PC-3 (cell line): ENCODE results near the gene DLG1. TPM values are rescaled to one million over a fixed set of nuclear protein-coding genes. Genes with fewer than 3 reads are reported as not detected.

ENCODE experiments used
- ATAC-seq: fragments of 200-7000 bp; cut with Tn5 transposase; 2 replicates; pipeline ENCODE4 v1.9.1; 2020; ENCODE audit warnings: mild to moderate bottlenecking, moderate library complexity
- BruUV-seq: library from RNA; stranded (reverse); fragments of 400-500 nt; replicated peaks from 2 replicates; lab custom pipeline; 2021; lab: Mats Ljungman, UMichigan
- CTCF ChIA-PET: fragments of 300-600 bp; sonication (Branson Sonifier 250); formaldehyde crosslinking; loops from one replicate; lab custom pipeline; 2022; ENCODE audit warnings: antibody characterized with exemption; lab: Charles Lee
- POLR2A ChIA-PET: fragments of 300-600 bp; sonication (Branson Sonifier 250); formaldehyde crosslinking; loops from one replicate; lab custom pipeline; 2022; ENCODE audit warnings: antibody characterized with exemption; ENCODE audit not compliant: unreplicated experiment; lab: Charles Lee
- DNase-seq: peaks from one replicate; pipeline ENCODE4 v3.0.0-alpha.2; 2015
- H2AFZ ChIP-seq: fragments of 300-600 bp; sonication (generic); 2 replicates; pipeline ENCODE4 v1.6.0; 2016; ENCODE audit warnings: antibody characterized with exemption, low read length
- H3F3A ChIP-seq: fragments of 300-600 bp; sonication (generic); one replicate; pipeline ENCODE4 v1.6.0; 2017; ENCODE audit warnings: antibody characterized with exemption, low read length, control low read depth, mild to moderate bottlenecking; ENCODE audit not compliant: unreplicated experiment
- H3K27ac ChIP-seq: fragments of 300-600 bp; sonication (generic); 2 replicates; pipeline ENCODE4 v1.5.1; 2016; ENCODE audit warnings: mild to moderate bottlenecking, low read length
- H3K27me3 ChIP-seq: fragments of 300-600 bp; sonication (generic); 2 replicates; pipeline ENCODE4 v1.6.1; 2016; ENCODE audit warnings: low read length, mixed read lengths
- H3K36me3 ChIP-seq: fragments of 300-600 bp; sonication (generic); 2 replicates; pipeline ENCODE4 v1.6.1; 2016; ENCODE audit warnings: low read depth, mixed run types, low read length, mixed read lengths
- H3K4me1 ChIP-seq: fragments of 300-600 bp; sonication (generic); 2 replicates; pipeline ENCODE4 v1.5.1; 2016; ENCODE audit warnings: low read length; ENCODE audit not compliant: insufficient read depth
- H3K4me2 ChIP-seq: fragments of 300-600 bp; sonication (generic); 2 replicates; pipeline ENCODE4 v1.6.0; 2016; ENCODE audit warnings: low read length
- H3K4me3 ChIP-seq: fragments of 300-600 bp; sonication (generic); 2 replicates; pipeline ENCODE4 v1.5.1; 2016; ENCODE audit warnings: mild to moderate bottlenecking, low read length, mixed read lengths
- H3K79me2 ChIP-seq: fragments of 300-600 bp; sonication (generic); 2 replicates; pipeline ENCODE4 v1.6.1; 2017; ENCODE audit warnings: low read length, mixed read lengths
- H3K9ac ChIP-seq: fragments of 300-600 bp; sonication (generic); 2 replicates; pipeline ENCODE4 v1.6.0; 2016; ENCODE audit warnings: mild to moderate bottlenecking, low read length
- H3K9me2 ChIP-seq: fragments of 300-600 bp; sonication (generic); replicated peaks from 2 replicates; pipeline ENCODE4 v1.6.1; 2016; ENCODE audit warnings: mixed run types, low read length, mixed read lengths
- H3K9me3 ChIP-seq: fragments of 300-600 bp; sonication (generic); 2 replicates; pipeline ENCODE4 v1.6.1; 2016; ENCODE audit warnings: low read length, mixed read lengths
- H4K20me1 ChIP-seq: fragments of 300-600 bp; sonication (generic); 2 replicates; pipeline ENCODE4 v1.6.1; 2016; ENCODE audit warnings: low read length, mixed read lengths
- EZH2 ChIP-seq: fragments of 300-600 bp; sonication (generic); IDR thresholded peaks from one replicate; pipeline ENCODE4 v1.6.1; 2017; ENCODE audit warnings: antibody characterized with exemption, mild to moderate bottlenecking, low read length; ENCODE audit not compliant: unreplicated experiment
- EZH2phosphoT487 ChIP-seq: fragments of 300-600 bp; sonication (generic); IDR thresholded peaks from 2 replicates; pipeline ENCODE4 v1.6.1; 2018; ENCODE audit warnings: mild to moderate bottlenecking, antibody characterized with exemption, low read length, borderline replicate concordance
- intact Hi-C: fragments of 100-400 bp; cut with micrococcal nuclease; formaldehyde crosslinking; loops from 2 replicates; pipeline ENCODE4 v1.9.0; 2023
- total RNA-seq: library from RNA; depleted of rRNA; stranded (reverse); fragments of >200 nt; gene quantifications from 2 replicates; pipeline ENCODE4 v1.2.3, GENCODE V29; 2014
- TF ChIP-seq, protein P1 (sequence below): fragments of 300-600 bp; sonication (generic); conservative IDR thresholded peaks from 2 replicates; pipeline ENCODE4 v1.5.1; 2017; ENCODE audit warnings: antibody characterized with exemption, low read depth, mild to moderate bottlenecking, low read length

Gene DLG1
- total RNA-seq, 1 experiment from 2014 or later = 60.8 TPM

DNA sequence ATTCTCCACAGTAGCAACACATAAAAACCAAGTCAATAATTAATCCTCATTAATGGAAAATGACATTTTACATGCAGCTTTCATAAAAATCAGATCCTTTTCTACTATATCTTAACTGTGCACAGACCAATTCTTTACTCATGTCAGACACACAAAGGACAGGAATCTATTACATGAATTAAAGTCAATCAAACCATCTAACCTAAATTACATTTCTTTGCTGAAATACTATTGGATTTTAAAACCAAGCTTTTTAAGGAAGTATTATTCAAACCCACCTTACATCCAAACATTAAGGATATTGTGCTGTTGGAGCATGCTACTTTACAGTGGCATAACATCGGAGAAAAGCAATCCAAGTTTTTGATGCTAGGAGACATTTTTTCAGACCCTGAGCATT lies 72.8 kb downstream of the DLG1 start:
- DNase-seq (no peak), ATAC-seq (no peak)
- Histone ChIP-seq H3K4me1 (no peaks in the 10 kb centered on the region), H3K9ac (no peak overlapping the region), H3K79me2 (peaks cover 86% of the 10 kb centered on the region), H3K27me3 (no peaks in the 10 kb centered on the region), H3K4me3 (no peak overlapping the region), H3K9me3 (no peaks in the 10 kb centered on the region), H3K27ac (no peak overlapping the region), H3K9me2 (no peaks in the 10 kb centered on the region), H4K20me1 (peaks cover 20% of the 10 kb centered on the region; the same call in 1 of the 2 replicates), H3K4me2 (no peak overlapping the region), H2AFZ (no peak overlapping the region), H3K36me3 (peaks cover 4% of the 10 kb centered on the region; the same call in 1 of the 2 replicates), H3F3A (no peaks in the 10 kb centered on the region)
- BruUV-seq = no TSS peak
- intact Hi-C loops = no loop called here
- TF ChIP-seq EZH2phosphoT487 (no peak), EZH2 (no peak)
- TF ChIP-seq, protein P1, sequence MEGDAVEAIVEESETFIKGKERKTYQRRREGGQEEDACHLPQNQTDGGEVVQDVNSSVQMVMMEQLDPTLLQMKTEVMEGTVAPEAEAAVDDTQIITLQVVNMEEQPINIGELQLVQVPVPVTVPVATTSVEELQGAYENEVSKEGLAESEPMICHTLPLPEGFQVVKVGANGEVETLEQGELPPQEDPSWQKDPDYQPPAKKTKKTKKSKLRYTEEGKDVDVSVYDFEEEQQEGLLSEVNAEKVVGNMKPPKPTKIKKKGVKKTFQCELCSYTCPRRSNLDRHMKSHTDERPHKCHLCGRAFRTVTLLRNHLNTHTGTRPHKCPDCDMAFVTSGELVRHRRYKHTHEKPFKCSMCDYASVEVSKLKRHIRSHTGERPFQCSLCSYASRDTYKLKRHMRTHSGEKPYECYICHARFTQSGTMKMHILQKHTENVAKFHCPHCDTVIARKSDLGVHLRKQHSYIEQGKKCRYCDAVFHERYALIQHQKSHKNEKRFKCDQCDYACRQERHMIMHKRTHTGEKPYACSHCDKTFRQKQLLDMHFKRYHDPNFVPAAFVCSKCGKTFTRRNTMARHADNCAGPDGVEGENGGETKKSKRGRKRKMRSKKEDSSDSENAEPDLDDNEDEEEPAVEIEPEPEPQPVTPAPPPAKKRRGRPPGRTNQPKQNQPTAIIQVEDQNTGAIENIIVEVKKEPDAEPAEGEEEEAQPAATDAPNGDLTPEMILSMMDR = no peak
- ChIA-PET CTCF (no interaction called here), POLR2A (no interaction called here)

DNA sequence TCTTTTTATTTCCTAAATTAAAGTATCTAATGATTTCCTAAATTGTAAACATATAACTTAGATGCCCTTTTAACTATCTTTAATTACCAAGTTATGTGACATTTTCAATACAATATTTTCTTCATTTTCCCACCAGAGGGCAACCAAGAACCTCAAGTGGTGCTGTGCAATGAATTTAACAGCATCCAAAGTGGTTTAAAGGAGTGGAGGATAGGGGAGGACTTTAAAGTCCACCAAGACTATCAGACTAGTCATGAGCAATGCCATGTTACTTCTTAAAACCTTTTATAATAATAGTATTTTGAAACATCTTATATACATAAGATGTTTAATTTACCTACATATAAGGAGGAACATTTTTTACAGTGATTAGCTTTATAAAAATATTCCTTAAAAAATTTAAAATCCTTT lies 74.4 kb downstream of the DLG1 start:
- ATAC-seq (peak; percentile 90), DNase-seq (peak; percentile 81)
- ChIA-PET POLR2A (no interaction called here), CTCF (no interaction called here)
- no peaks in the 10 kb centered on the region for H3K9me2 ChIP-seq
- no peaks in the 10 kb centered on the region for H3K27me3 ChIP-seq
- H3K9me3 ChIP-seq = no peaks in the 10 kb centered on the region
- H3F3A ChIP-seq = no peaks in the 10 kb centered on the region
- H3K4me1 ChIP-seq = no peaks in the 10 kb centered on the region
- TF ChIP-seq, protein P1 = peak; percentile 83
- TF ChIP-seq EZH2phosphoT487 = no peak
- H3K4me3 ChIP-seq = no peak overlapping the region
- no peak overlapping the region for H3K4me2 ChIP-seq
- intact Hi-C loops = loop anchor here (1.0 kb wide), 2 partner anchors 230 to 286 kb away; no protein-coding TSS in a partner anchor
- H2AFZ ChIP-seq = no peak overlapping the region
- no TSS peak for BruUV-seq
- peaks cover 4% of the 10 kb centered on the region; the same call in 1 of the 2 replicates for H3K36me3 ChIP-seq
- peaks cover 86% of the 10 kb centered on the region for H3K79me2 ChIP-seq
- no peak overlapping the region for H3K27ac ChIP-seq
- H3K9ac ChIP-seq = no peak overlapping the region
- H4K20me1 ChIP-seq = peaks cover 11% of the 10 kb centered on the region; the same call in 1 of the 2 replicates

DNA sequence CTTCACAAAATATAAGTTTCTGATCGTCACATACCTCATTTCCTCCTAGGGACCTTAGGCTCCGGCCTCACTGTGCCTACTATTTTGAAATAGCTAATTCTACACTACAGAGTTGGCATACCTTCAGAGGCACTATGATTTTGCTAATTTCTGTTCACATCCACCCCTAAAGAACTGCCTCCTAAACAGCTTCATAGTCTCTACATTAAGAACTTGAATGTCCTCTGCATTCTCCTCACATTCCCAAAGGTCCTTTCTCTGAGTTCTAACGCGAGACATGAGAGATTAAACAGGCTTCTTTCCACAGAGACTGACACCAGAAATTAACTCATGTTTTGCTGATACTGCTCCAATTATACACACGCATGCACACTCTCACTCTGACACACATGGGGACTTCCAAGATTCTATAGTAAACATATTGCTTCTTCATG lies 75.5 kb downstream of the DLG1 start:
- CTCF ChIA-PET = interaction anchor here (0.7 kb wide), 1 partner anchor 96 kb away, joined by 3 read pairs; no protein-coding TSS in a partner anchor
- DNase-seq = no peak
- POLR2A ChIA-PET = no interaction called here
- H3K9me2 ChIP-seq = no peaks in the 10 kb centered on the region
- BruUV-seq = no TSS peak
- H3K9ac ChIP-seq = no peak overlapping the region
- H3K9me3 ChIP-seq = no peaks in the 10 kb centered on the region
- intact Hi-C loops = no loop called here
- no peaks in the 10 kb centered on the region for H3K4me1 ChIP-seq
- peaks cover 4% of the 10 kb centered on the region; the same call in 1 of the 2 replicates for H3K36me3 ChIP-seq
- no peaks in the 10 kb centered on the region for H3K27me3 ChIP-seq
- no peaks in the 10 kb centered on the region for H3F3A ChIP-seq
- H2AFZ ChIP-seq = no peak overlapping the region
- H3K27ac ChIP-seq = no peak overlapping the region
- TF ChIP-seq EZH2 = no peak
- no peak for TF ChIP-seq EZH2phosphoT487
- TF ChIP-seq, protein P1 = no peak
- H3K4me3 ChIP-seq = no peak overlapping the region
- H3K79me2 ChIP-seq = peaks cover 87% of the 10 kb centered on the region
- no peak for ATAC-seq
- H3K4me2 ChIP-seq = no peak overlapping the region
- H4K20me1 ChIP-seq = peaks cover 11% of the 10 kb centered on the region; the same call in 1 of the 2 replicates
